ENCODE results near the gene METTL23.

METTL23 gene

GRCh38 chr17:76751416-76751993, 24.9 kb downstream of the METTL23 start:
- DNase-seq (ENCODE audit: extremely low read depth, insufficient read length), result no peak
- TF ChIP-seq, protein P1, sequence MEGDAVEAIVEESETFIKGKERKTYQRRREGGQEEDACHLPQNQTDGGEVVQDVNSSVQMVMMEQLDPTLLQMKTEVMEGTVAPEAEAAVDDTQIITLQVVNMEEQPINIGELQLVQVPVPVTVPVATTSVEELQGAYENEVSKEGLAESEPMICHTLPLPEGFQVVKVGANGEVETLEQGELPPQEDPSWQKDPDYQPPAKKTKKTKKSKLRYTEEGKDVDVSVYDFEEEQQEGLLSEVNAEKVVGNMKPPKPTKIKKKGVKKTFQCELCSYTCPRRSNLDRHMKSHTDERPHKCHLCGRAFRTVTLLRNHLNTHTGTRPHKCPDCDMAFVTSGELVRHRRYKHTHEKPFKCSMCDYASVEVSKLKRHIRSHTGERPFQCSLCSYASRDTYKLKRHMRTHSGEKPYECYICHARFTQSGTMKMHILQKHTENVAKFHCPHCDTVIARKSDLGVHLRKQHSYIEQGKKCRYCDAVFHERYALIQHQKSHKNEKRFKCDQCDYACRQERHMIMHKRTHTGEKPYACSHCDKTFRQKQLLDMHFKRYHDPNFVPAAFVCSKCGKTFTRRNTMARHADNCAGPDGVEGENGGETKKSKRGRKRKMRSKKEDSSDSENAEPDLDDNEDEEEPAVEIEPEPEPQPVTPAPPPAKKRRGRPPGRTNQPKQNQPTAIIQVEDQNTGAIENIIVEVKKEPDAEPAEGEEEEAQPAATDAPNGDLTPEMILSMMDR (IDR thresholded peaks at IDR 0.05; ENCODE audit: insufficient read depth, low read length, poor library complexity, severe bottlenecking), result no peak
- Histone ChIP-seq H3K27me3 (replicated peaks; ENCODE audit: control insufficient read depth, insufficient read depth, low read length) (no peaks in the 10 kb centered on the region), H3K4me3 (replicated peaks; ENCODE audit: low read depth, low read length) (no peak overlapping the region), H3K36me3 (ENCODE audit: control insufficient read depth, insufficient read depth, low read length) (peaks cover 2% of the 10 kb centered on the region; the same call in 1 of the 2 replicates)

- no peaks in the 10 kb centered on the region for H3K27me3 ChIP-seq (replicated peaks; ENCODE audit: control insufficient read depth, insufficient read depth, low read length)
- H3K4me3 ChIP-seq (replicated peaks; ENCODE audit: low read depth, low read length), result no peak overlapping the region
- TF ChIP-seq, protein P1 (IDR thresholded peaks at IDR 0.05; ENCODE audit: insufficient read depth, low read length, poor library complexity, severe bottlenecking), result no peak
- no peak for DNase-seq (ENCODE audit: extremely low read depth, insufficient read length)
- peaks cover 3% of the 10 kb centered on the region for H3K36me3 ChIP-seq (ENCODE audit: control insufficient read depth, insufficient read depth, low read length)
Measured at GRCh38 chr17:76752006-76752405, 25.4 kb downstream of the METTL23 start.

- H3K4me3 ChIP-seq (replicated peaks; ENCODE audit: low read depth, low read length), result no peak overlapping the region
- DNase-seq (ENCODE audit: extremely low read depth, insufficient read length), result no peak
- TF ChIP-seq, protein P1 (IDR thresholded peaks at IDR 0.05; ENCODE audit: insufficient read depth, low read length, poor library complexity, severe bottlenecking), result no peak
- no peaks in the 10 kb centered on the region for H3K27me3 ChIP-seq (replicated peaks; ENCODE audit: control insufficient read depth, insufficient read depth, low read length)
- H3K36me3 ChIP-seq (ENCODE audit: control insufficient read depth, insufficient read depth, low read length), result peaks cover 5% of the 10 kb centered on the region
Measured at GRCh38 chr17:76753061-76753961, 26.7 kb downstream of the METTL23 start.

DNA sequence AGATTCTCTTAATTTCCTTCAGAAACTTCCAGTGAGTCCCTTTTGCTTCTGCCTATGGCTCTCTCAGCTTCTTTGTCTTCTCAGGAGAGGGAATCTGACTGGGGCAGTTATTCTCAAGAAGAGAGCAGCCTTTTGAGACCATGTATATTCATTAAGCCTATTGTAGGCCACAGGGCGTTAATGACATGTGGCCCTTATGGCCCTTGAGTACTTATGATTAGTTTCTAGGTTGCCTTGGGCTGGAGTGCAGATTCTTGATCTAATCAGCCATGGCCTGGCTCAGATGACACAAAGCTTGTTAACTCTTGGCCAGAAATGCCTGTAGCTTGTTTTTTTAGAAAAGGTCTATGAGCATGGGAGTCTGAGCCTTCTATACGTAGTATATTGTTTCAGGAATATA, 28.6 kb downstream of the METTL23 start:
- no peak for DNase-seq (ENCODE audit: extremely low read depth, insufficient read length)
- TF ChIP-seq, protein P1 (IDR thresholded peaks at IDR 0.05; ENCODE audit: insufficient read depth, low read length, poor library complexity, severe bottlenecking), result no peak
- Histone ChIP-seq H3K36me3 (ENCODE audit: control insufficient read depth, insufficient read depth, low read length) (peaks cover 5% of the 10 kb centered on the region), H3K27me3 (replicated peaks; ENCODE audit: control insufficient read depth, insufficient read depth, low read length) (no peaks in the 10 kb centered on the region), H3K4me3 (replicated peaks; ENCODE audit: low read depth, low read length) (no peak overlapping the region)

- Histone ChIP-seq H3K36me3 (ENCODE audit: control insufficient read depth, insufficient read depth, low read length) (peaks cover 5% of the 10 kb centered on the region), H3K4me3 (replicated peaks; ENCODE audit: low read depth, low read length) (no peak overlapping the region), H3K27me3 (replicated peaks; ENCODE audit: control insufficient read depth, insufficient read depth, low read length) (no peaks in the 10 kb centered on the region)
- DNase-seq (ENCODE audit: extremely low read depth, insufficient read length), result no peak
- TF ChIP-seq, protein P1 (IDR thresholded peaks at IDR 0.05; ENCODE audit: insufficient read depth, low read length, poor library complexity, severe bottlenecking), result no peak
Measured at GRCh38 chr17:76757256-76757655, 30.6 kb downstream of the METTL23 start.
